T47D (cell line): ENCODE results near the gene MARK2.
A peak's percentile ranks its signal among the peaks of the same experiment; 100 is the strongest.

Source experiments
- DNase-seq, 2 experiments: peaks; one replicate each; pipeline versions ENCODE4 v3.0.0 to v3.0.0-alpha.2; 2011 to 2012; ENCODE audit warnings: low read depth in 1 of 2, low spot score in 1 of 2
- JUND ChIP-seq: IDR thresholded peaks from 2 replicates; pipeline ENCODE4 v1.6.1; 2012; ENCODE audit warnings: low read depth
- in situ Hi-C: cut with HindIII; loops from 2 replicates; pipeline ENCODE4 v1.10.0; 2016; ENCODE audit warnings: low sequenced_read_pairs, low pct_unique_long_range_greater_than_20kb

The MARK2 gene

DNA sequence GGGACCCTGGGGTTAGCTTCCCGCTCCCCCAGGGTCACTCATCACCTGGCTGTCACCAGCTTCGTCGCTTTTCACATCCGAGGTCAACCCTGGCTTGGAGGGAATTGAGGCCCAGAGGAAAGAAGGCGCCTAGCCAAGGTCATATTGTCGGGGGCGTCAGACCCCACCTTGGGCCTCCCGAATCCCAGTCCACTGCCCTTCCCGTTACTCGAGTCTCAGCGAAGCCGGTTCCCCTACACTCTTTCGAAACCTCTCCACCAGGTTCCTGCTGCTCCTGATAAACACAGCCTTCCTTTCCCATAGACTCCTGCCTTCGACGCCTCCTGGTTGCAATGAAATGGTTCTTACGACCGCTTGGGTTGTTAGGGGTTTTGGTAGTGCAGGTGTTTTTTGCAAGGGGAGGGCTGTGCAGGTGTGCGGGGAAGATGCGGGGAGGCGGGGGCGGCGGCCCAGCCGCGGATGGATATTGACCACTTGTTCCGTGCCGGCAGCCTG lies 100.5 kb downstream of the MARK2 start:
- no peak for TF ChIP-seq JUND
- peak in 1 of 2 experiments; percentile 54 for DNase-seq
- in situ Hi-C loops, result no loop called here

DNA sequence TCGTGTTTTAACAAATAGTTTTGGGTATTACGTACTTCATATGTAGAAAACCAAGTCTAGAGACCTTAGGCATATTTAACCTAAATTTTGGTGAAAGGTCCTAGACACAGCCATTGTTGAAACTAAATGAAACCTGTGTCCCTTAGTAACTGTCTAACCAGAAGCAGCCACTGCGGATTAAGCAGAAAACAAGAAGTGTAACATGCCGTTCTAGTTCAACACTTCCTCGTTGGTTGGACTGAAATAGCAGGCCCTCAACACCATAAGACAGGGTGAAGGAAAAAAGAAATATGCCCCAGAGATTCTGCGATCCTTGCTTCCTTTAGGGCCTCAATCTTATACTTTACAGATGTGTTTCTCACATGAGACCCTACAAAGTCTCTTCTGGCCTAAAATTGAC lies 101.9 kb downstream of the MARK2 start:
- no peak for DNase-seq
- TF ChIP-seq JUND, result no peak
- in situ Hi-C loops, result no loop called here

DNA sequence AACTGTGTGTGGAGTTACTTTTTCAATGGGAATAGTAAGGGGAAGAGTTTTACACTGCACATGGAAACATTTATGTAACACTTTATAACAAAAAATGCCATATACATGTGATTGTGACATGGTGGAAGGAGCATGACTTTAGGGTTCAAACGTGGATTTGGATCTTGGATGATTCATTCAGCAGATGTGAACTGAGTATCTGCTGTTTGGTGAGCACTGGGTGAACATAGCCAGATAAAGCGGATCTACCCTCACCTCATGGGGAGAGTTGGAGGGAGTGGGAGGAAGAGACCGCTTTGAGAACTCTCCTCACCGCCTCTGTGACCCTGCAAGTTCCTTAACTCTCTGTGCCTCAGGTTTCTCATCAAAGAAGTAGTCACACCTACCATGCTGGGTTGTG lies 103.0 kb downstream of the MARK2 start:
- DNase-seq, result no peak
- in situ Hi-C loops, result no loop called here
- no peak for TF ChIP-seq JUND

DNA sequence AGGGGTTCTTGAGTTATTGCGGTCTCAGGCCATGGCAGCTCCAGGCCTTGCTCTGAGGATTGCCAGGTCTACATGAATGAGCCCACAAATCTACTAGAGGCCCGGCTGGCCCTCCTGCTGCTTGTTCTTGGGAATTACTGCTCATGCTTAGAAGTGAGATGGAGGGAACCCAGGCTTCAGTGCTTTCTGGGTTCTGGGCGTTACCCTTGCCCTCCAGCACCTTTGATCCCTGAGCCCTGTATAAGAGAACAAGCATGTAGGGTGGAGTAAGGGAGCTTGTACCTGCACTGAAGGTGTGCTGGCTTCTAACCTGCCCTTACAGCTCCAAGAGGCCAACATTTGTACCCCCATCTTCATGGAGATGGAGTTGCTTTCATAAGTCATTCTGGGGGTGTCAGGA lies 103.9 kb downstream of the MARK2 start:
- DNase-seq, result no peak
- in situ Hi-C loops, result no loop called here
- no peak for TF ChIP-seq JUND

DNA sequence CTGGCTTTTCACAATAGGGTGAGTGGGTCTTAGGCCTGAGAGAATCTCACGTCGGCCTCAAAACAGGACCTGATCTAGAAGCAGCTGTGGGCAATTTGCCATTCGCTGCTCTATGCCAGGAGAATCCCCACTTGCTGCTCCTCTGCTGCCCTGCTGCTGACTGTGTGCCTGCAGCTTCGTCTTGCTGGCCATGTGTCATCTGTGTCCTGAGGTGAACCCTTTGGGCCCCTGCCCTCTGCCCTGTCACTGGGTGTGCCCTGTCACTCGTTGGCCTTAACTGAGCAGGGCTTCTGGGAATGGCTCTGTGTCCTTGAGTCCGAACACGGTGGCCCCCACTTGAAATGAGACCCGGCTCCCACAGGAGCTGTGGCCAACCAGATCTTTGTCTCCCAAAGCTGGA lies 106.1 kb downstream of the MARK2 start:
- no peak for TF ChIP-seq JUND
- DNase-seq, result no peak
- in situ Hi-C loops, result no loop called here

DNA sequence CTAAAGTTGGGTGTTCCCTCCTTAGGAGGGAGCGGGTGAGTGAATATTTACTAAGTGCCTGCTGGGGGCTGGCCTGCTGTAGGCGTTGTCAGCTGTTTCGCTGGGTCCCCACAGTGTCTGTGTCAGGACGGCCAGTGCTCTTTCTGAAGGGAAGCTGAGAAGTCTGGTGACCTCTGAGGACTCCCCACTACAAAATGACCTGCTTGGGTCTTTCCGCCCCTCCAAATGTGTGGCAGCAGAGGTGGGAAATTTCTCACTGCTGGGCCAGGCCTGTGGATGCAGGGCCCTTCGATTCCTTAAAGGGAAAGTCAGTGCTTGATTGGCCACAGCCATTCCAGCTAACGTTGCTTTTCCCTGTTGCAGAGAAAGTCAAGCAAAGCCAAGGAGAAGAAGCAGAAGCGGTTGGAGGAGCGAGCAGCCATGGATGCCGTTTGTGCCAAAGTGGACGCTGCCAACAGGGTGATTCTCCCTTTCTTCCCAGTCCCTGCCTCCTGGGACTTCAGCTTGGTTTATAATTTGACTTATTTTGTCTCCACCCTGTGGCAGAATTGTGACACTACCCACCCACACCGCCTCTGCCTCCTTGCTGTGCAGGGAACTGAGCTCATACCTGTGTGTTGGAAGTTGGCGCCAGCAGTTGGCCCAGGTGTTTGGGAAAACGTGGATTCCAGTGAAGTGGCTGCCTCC lies 106.7 kb downstream of the MARK2 start:
- in situ Hi-C loops, result no loop called here
- no peak for TF ChIP-seq JUND
- DNase-seq, result peak; percentile 81 to 92

DNA sequence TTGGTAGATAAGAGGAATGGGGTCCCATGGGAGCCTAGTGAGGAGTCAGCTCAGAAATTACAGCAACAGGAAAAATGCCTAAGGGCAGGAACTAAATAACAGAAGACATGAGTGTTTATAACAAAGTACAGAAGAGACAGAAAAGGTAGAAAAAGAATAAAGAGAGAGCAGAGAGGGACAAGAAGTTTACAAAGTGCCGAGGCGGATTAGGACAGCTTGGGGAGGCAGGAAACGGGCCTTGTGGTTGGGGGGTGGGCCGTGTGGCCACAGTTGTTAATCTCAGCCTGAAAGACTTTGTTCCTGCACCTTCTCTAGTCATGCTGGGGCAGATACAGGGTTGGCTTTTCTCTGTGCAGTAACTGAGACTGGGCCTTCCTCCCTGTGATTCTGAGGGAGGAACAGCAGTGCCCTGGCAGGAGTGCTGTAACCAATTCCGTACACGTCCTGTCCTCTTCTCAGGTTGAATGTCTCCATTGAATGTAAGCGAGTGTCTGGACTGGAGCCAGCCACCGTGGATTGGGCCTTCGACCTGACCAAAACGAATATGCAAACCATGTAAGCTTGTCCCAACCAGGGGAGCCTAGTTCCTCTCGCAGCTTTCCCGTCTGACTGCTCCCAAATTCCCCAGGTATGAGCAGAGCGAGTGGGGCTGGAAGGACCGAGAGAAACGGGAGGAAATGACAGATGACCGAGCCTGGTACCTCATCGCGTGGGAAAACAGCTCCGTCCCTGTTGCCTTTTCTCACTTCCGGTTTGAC lies 113.0 kb downstream of the MARK2 start:
- DNase-seq, result no peak
- no peak for TF ChIP-seq JUND
- in situ Hi-C loops, result no loop called here

DNA sequence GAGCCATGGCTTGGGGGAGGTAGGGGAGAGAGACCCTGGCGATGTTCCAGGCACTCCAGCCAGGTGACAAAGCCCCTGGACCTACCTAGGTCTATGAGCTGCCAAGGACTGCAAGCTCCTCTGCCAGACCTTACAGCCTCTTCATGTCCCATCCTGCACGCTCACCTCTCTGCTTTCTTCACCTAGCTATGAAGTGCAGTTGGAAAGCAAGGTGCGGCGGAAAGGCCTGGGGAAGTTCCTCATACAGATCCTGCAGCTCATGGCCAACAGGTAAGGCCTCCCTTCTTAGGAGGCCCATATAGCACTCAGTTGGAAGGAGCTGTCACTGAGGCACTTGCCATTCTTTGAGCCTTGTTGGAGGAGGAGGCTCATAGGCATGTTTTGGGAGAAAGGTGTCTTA lies 113.7 kb downstream of the MARK2 start:
- in situ Hi-C loops, result no loop called here
- TF ChIP-seq JUND, result no peak

DNA sequence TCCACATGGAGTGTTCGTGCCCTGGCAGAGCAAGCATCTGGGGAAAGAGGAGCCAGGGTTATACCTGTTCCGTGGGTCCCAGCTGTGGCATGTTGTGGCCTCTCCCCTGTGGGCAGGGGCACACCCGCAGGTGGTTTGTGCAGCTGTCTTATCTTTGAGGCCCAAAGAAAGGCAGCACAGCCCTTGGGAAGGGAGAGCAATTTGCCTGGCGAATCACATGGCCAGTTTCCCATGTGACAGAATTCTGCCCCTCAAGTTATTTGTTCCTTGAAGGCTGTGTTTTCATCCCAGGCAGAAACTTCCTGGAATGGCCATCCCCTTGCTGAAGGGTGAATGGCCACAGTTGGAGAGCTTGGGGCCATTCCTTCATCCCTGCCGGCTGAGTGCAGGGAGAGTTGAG lies 119.1 kb downstream of the MARK2 start:
- no peak for TF ChIP-seq JUND
- in situ Hi-C loops, result no loop called here
- no peak for DNase-seq

More for the DNA sequence above, 113.7 kb downstream of the MARK2 start:
- DNase-seq, result no peak
